Mesendoderm (in vitro differentiated cells): ENCODE data around the gene DMBT1.

Experiments
- DNase-seq: peaks from one replicate; pipeline ENCODE4 v3.0.0; 2013
- H2AK5ac ChIP-seq: 2 replicates; pipeline ENCODE4 v1.6.1; 2013; ENCODE audit warnings: low read length, inconsistent platforms
- H2BK120ac ChIP-seq: 2 replicates; pipeline ENCODE4 v1.6.1; 2013; ENCODE audit warnings: low read depth, mild to moderate bottlenecking, low read length, moderate library complexity, mixed read lengths
- H2BK15ac ChIP-seq: replicated peaks from 2 replicates; pipeline ENCODE4 v1.6.1; 2013; ENCODE audit warnings: low read depth, mild to moderate bottlenecking, moderate library complexity
- H2BK5ac ChIP-seq: 2 replicates; pipeline ENCODE4 v1.6.1; 2013; ENCODE audit warnings: low read length, inconsistent platforms
- H3K18ac ChIP-seq: 2 replicates; pipeline ENCODE4 v1.6.1; 2013; ENCODE audit warnings: mild to moderate bottlenecking, low read length, mixed read lengths
- H3K23ac ChIP-seq: one replicate; pipeline ENCODE4 v1.6.1; 2013; ENCODE audit warnings: low read length
- H3K27ac ChIP-seq: 2 replicates; pipeline ENCODE4 v1.5.1; 2013; ENCODE audit warnings: low read depth, mild to moderate bottlenecking, inconsistent platforms, low read length, moderate library complexity
- H3K27me3 ChIP-seq: 2 replicates; pipeline ENCODE4 v1.6.1; 2013; ENCODE audit warnings: low read length, control low read depth, mild to moderate bottlenecking, inconsistent platforms; ENCODE audit not compliant: insufficient read depth, poor library complexity
- H3K36me3 ChIP-seq: 2 replicates; pipeline ENCODE4 v1.6.1; 2013; ENCODE audit warnings: low read length, inconsistent platforms; ENCODE audit not compliant: control insufficient read depth, insufficient read depth
- H3K4ac ChIP-seq: one replicate; pipeline ENCODE4 v1.6.1; 2013; ENCODE audit warnings: low read depth, mild to moderate bottlenecking, low read length, moderate library complexity
- H3K4me1 ChIP-seq: 2 replicates; pipeline ENCODE4 v1.6.1; 2013; ENCODE audit warnings: low read depth, low read length, inconsistent platforms; ENCODE audit not compliant: control insufficient read depth
- H3K4me2 ChIP-seq: 2 replicates; pipeline ENCODE4 v1.6.1; 2013; ENCODE audit warnings: low read length
- H3K4me3 ChIP-seq: 2 replicates; pipeline ENCODE4 v1.5.1; 2013; ENCODE audit warnings: mild to moderate bottlenecking, low read length
- H3K56ac ChIP-seq: one replicate; pipeline ENCODE4 v1.6.1; 2013; ENCODE audit warnings: low read length
- H3K79me1 ChIP-seq: 2 replicates; pipeline ENCODE4 v1.6.1; 2013; ENCODE audit warnings: low read length, inconsistent platforms
- H3K79me2 ChIP-seq: 2 replicates; pipeline ENCODE4 v1.6.1; 2013; ENCODE audit warnings: mild to moderate bottlenecking, low read length; ENCODE audit not compliant: control insufficient read depth, insufficient read depth
- H3K9ac ChIP-seq: 2 replicates; pipeline ENCODE4 v1.6.1; 2013; ENCODE audit warnings: low read length, inconsistent platforms
- H4K5ac ChIP-seq: one replicate; pipeline ENCODE4 v1.6.1; 2013; ENCODE audit warnings: low read length
- H4K8ac ChIP-seq: one replicate; pipeline ENCODE4 v1.6.1; 2013; ENCODE audit warnings: low read depth, mild to moderate bottlenecking, control low read depth, low read length, moderate library complexity
- WGBS: extraction: QIAGEN DNeasy Blood & Tissue Kit; methylation state at CpG from one replicate; pipeline ENCODE4 v1.1.7; 2013; ENCODE audit warnings: low lambda C conversion rate, missing lambda C conversion rate; ENCODE audit not compliant: insufficient coverage; ENCODE audit errors: extremely low coverage; 5-methylcytosine and 5-hydroxymethylcytosine counted together

The DMBT1 gene

GRCh38 chr10:122648599-122649428, 88.3 kb downstream of the DMBT1 start:
- Histone ChIP-seq H3K4ac (no peak overlapping the region), H3K4me2 (no peak overlapping the region), H3K79me1 (no peaks in the 10 kb centered on the region), H3K56ac (no peak overlapping the region), H3K4me1 (no peaks in the 10 kb centered on the region), H2AK5ac (no peak overlapping the region), H2BK120ac (no peak overlapping the region), H3K23ac (no peak overlapping the region), H3K79me2 (no peaks in the 10 kb centered on the region), H4K5ac (no peak overlapping the region), H3K27me3 (no peaks in the 10 kb centered on the region), H2BK15ac (no peak overlapping the region), H3K27ac (no peak overlapping the region), H3K4me3 (no peak overlapping the region), H3K18ac (no peak overlapping the region), H3K36me3 (no peaks in the 10 kb centered on the region), H2BK5ac (no peak overlapping the region), H3K9ac (no peak overlapping the region), H4K8ac (no peak overlapping the region)
- DNase-seq, result peak; percentile 76
- no CpG with 5 or more reads among the region's 10 CpGs for WGBS

DNA sequence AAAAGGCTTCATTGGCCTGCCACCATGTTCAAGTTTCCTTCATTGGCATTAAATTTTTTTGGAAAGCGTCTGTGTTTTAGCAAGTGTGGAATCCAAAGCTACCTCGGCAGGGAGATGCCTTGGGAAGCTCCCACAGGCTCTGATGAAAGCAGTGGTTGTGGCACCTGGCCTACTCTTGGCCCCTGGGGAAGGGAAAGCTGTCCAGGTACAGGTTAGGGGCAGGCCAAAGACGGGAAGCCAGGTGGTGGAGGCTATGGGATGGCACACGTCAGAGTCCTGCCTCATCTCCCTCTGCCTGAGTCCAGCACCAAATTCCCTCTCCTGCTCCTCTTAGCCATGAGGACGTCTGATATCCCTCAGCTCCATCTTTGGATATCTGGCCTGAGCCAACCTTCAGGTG, 89.3 kb downstream of the DMBT1 start:
- H3K4me3 ChIP-seq, result no peak overlapping the region
- H4K8ac ChIP-seq, result no peak overlapping the region
- H3K4ac ChIP-seq, result no peak overlapping the region
- no peaks in the 10 kb centered on the region for H3K79me1 ChIP-seq
- no peaks in the 10 kb centered on the region for H3K4me1 ChIP-seq
- no peaks in the 10 kb centered on the region for H3K27me3 ChIP-seq
- no peak overlapping the region for H3K9ac ChIP-seq
- no peaks in the 10 kb centered on the region for H3K36me3 ChIP-seq
- no peak overlapping the region for H3K4me2 ChIP-seq
- H3K79me2 ChIP-seq, result no peaks in the 10 kb centered on the region
- H2AK5ac ChIP-seq, result no peak overlapping the region
- H3K27ac ChIP-seq, result no peak overlapping the region
- H4K5ac ChIP-seq, result no peak overlapping the region
- no peak overlapping the region for H3K18ac ChIP-seq
- no peak overlapping the region for H3K56ac ChIP-seq
- H2BK15ac ChIP-seq, result no peak overlapping the region
- no peak overlapping the region for H2BK120ac ChIP-seq
- H3K23ac ChIP-seq, result no peak overlapping the region
- WGBS, result no CpG with 5 or more reads among the region's 5 CpGs
- no peak for DNase-seq
- H2BK5ac ChIP-seq, result no peak overlapping the region

DNA sequence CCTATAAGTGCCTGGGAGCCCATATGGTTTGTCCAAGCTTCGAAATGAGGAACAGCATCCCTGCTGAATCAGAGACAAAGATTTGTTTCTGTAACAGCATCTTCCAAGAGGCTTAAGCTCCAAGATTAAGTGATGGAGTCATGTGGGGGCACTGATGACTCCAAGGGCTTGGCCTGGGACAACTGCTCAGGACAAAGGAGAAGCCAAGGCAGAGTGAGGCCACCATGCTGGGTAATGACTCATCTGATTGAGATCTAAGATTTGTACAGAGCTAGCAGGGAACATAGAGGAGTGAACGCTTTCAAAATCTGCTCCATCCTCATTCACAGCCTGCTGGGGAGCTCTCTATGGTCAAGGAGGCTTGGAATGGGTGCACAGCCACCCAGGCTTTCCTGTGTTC, 89.8 kb downstream of the DMBT1 start:
- Histone ChIP-seq H3K36me3 (no peaks in the 10 kb centered on the region), H2BK5ac (no peak overlapping the region), H2BK120ac (no peak overlapping the region), H3K56ac (no peak overlapping the region), H3K4me1 (no peaks in the 10 kb centered on the region), H3K9ac (no peak overlapping the region), H3K4me2 (no peak overlapping the region), H2BK15ac (no peak overlapping the region), H3K18ac (no peak overlapping the region), H4K5ac (no peak overlapping the region), H3K23ac (no peak overlapping the region), H3K79me2 (no peaks in the 10 kb centered on the region), H3K27me3 (no peaks in the 10 kb centered on the region), H3K79me1 (no peaks in the 10 kb centered on the region), H3K27ac (no peak overlapping the region), H4K8ac (no peak overlapping the region), H3K4me3 (no peak overlapping the region), H2AK5ac (no peak overlapping the region), H3K4ac (no peak overlapping the region)
- no CpG with 5 or more reads among the region's 2 CpGs for WGBS
- DNase-seq, result no peak

DNA sequence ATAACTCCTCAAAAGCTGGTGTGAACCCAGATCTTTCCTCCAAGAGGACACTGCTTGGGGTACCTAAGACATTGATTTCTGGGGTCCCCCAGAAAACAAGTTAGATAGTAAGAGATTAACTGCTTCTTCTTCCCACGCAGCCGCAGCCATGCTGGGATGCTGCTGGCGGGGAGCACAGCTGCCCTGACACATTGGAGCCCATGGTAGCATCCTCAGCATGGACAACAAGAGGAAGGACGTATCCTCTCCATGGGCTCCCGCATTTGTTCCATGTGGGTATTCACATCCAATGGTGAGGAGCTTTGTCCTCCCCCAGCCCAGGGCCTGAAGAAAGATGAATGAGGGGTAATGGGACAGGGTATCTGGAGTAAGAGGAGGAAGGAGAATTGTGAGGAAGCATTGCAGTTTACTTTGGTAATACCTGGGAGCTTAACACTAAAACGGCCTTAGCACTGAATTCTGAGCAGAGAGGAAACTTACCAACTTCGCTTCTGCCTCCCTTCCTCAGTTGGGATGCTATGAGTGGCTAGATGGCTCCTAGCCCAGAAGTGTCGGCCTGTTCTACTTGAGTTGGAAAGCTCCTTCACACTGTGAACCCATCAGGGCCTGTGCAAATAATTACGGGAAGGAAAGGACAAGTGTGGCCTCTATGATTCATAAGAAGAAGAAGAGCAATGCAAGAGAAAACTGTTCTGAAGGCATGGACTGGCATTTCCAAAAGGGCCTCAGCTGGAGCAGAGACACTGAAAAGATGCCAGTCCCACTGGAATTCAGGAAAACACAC, 95.2 kb downstream of the DMBT1 start:
- no peaks in the 10 kb centered on the region for H3K79me2 ChIP-seq
- DNase-seq, result no peak

DNA sequence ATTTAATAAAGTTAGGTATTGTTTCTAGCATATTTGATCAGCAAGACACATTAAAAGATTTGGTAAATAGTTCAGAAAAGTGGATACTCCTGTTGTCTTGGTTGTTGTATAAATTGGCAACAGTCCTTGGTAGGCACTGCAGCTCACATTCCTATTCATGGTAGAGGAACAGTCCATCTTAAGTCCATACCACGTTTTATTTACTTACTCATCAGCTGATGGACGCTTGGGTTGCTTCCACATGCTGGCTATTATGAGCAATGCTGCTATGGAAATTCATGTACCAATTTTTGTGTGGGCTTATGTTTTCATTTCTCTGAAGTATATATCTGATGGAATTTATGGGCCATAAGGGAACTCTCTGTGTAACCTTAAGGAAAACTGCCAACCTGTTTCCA, 95.8 kb downstream of the DMBT1 start:
- H4K5ac ChIP-seq, result no peak overlapping the region
- H3K79me2 ChIP-seq, result no peaks in the 10 kb centered on the region
- H3K27ac ChIP-seq, result no peak overlapping the region
- no peak for DNase-seq
- H2BK120ac ChIP-seq, result no peak overlapping the region
- no peak overlapping the region for H4K8ac ChIP-seq
- no peaks in the 10 kb centered on the region for H3K36me3 ChIP-seq
- H3K4me3 ChIP-seq, result no peak overlapping the region
- H3K18ac ChIP-seq, result no peak overlapping the region
- H3K27me3 ChIP-seq, result no peaks in the 10 kb centered on the region
- WGBS, result no CpG with 5 or more reads among the region's 2 CpGs
- H3K23ac ChIP-seq, result no peak overlapping the region
- H2BK5ac ChIP-seq, result no peak overlapping the region
- H2BK15ac ChIP-seq, result no peak overlapping the region
- H2AK5ac ChIP-seq, result no peak overlapping the region
- no peak overlapping the region for H3K9ac ChIP-seq
- H3K4me1 ChIP-seq, result no peaks in the 10 kb centered on the region
- no peak overlapping the region for H3K4ac ChIP-seq
- no peak overlapping the region for H3K56ac ChIP-seq
- H3K4me2 ChIP-seq, result no peak overlapping the region
- H3K79me1 ChIP-seq, result no peaks in the 10 kb centered on the region

More for the DNA sequence above, 95.2 kb downstream of the DMBT1 start:
- Histone ChIP-seq H3K4ac (no peak overlapping the region), H4K8ac (no peak overlapping the region), H3K79me1 (no peaks in the 10 kb centered on the region), H3K56ac (no peak overlapping the region), H3K23ac (no peak overlapping the region), H3K4me1 (no peaks in the 10 kb centered on the region), H3K27me3 (no peaks in the 10 kb centered on the region), H2BK120ac (no peak overlapping the region), H2AK5ac (no peak overlapping the region), H4K5ac (no peak overlapping the region), H3K4me2 (no peak overlapping the region), H3K36me3 (no peaks in the 10 kb centered on the region), H3K9ac (no peak overlapping the region), H3K18ac (no peak overlapping the region), H2BK5ac (no peak overlapping the region), H3K4me3 (no peak overlapping the region), H2BK15ac (no peak overlapping the region), H3K27ac (no peak overlapping the region)
- WGBS, result no CpG with 5 or more reads among the region's 9 CpGs
